ENCODE measurements around the gene HPGDS. TPM values are rescaled to one million over a fixed set of nuclear protein-coding genes. Genes with fewer than 3 reads are reported as not detected.

Gene HPGDS
- polyA plus RNA-seq, 1 of the 3 experiments (the other 2 are of a cell fraction): not detected

- Histone ChIP-seq H3K4me1 (ENCODE audit: control insufficient read depth in 1 of 2, insufficient read depth in 2 of 2, low read depth in 1 of 2, low read length in 1 of 2) (no peaks in the 10 kb centered on the region; a peak in 2 of 4 replicates), H3K27me3 (ENCODE audit: insufficient read depth) (no peaks in the 10 kb centered on the region), H3K9ac (no peak overlapping the region), H3K4me3 (ENCODE audit: low read depth in 2 of 2, low read length in 1 of 2) (no peak overlapping the region), H3F3A (replicated peaks; ENCODE audit: insufficient read depth) (no peaks in the 10 kb centered on the region), H3K79me2 (ENCODE audit: insufficient read depth) (no peaks in the 10 kb centered on the region), H3K36me3 (replicated peaks in 1 of 2; ENCODE audit: control insufficient read depth in 1 of 2, insufficient read depth in 2 of 2, low read length in 1 of 2) (no peaks in the 10 kb centered on the region), H2AFZ (ENCODE audit: low read depth) (0 out of 2 replicates have a peak overlapping the region, but pooled peaks have one; percentile 39), H3K27ac (ENCODE audit: low read depth in 2 of 2, low read length in 1 of 2) (no peak overlapping the region), H3K9me2 (no peaks in the 10 kb centered on the region), H3K4me2 (no peak overlapping the region), H4K20me1 (ENCODE audit: insufficient read depth) (no peaks in the 10 kb centered on the region), H3K9me3 (no peaks in the 10 kb centered on the region)
- CTCF ChIA-PET: interaction anchor here (1.6 kb wide), 1 partner anchor 10 kb away, joined by 3 read pairs; no protein-coding TSS in a partner anchor
- 48% methylated on average over 1 of the region's 1 CpG for WGBS (ENCODE audit: low lambda C conversion rate)
- POLR2A ChIA-PET: no interaction called here
- no peak for DNase-seq
- no peak for TF ChIP-seq FOSL2 (IDR thresholded peaks at IDR 0.05; ENCODE audit: borderline replicate concordance, low read depth)
- TF ChIP-seq SMC3 (IDR thresholded peaks at IDR 0.05; ENCODE audit: low read depth, low read length): no peak
- TF ChIP-seq FOXJ3 (CRISPR knock-in tag; IDR thresholded peaks at IDR 0.05): no peak
- TF ChIP-seq GATA2 (CRISPR knock-in tag; IDR thresholded peaks at IDR 0.05): no peak
- TF ChIP-seq MXI1 (IDR thresholded peaks at IDR 0.05; ENCODE audit: low read depth, low read length): no peak
- no peak for TF ChIP-seq USF1 (IDR thresholded peaks at IDR 0.05; ENCODE audit: borderline replicate concordance, low read depth)
- TF ChIP-seq TAF1 (IDR thresholded peaks at IDR 0.05; ENCODE audit: borderline replicate concordance, low read depth, low read length): no peak
- TF ChIP-seq CHD2 (IDR thresholded peaks at IDR 0.05; ENCODE audit: low read length, partially characterized antibody): no peak
- no peak for TF ChIP-seq NFIC (IDR thresholded peaks at IDR 0.05; ENCODE audit: borderline replicate concordance)
- TF ChIP-seq MAX (IDR thresholded peaks at IDR 0.05; ENCODE audit: low read depth): no peak
- no peak for TF ChIP-seq TCF12 (IDR thresholded peaks at IDR 0.05)
- no peak for TF ChIP-seq IRF3 (IDR thresholded peaks at IDR 0.05; ENCODE audit: low read depth, low read length)
- TF ChIP-seq FOXM1 (IDR thresholded peaks at IDR 0.05; ENCODE audit: low read depth): no peak
- no peak for TF ChIP-seq NRF1 (IDR thresholded peaks at IDR 0.05; ENCODE audit: low read depth, low read length)
- no peak for TF ChIP-seq REST (IDR thresholded peaks at IDR 0.05; ENCODE audit: low read depth, low read length)
- no peak for TF ChIP-seq RFX5 (IDR thresholded peaks at IDR 0.05; ENCODE audit: low read length)
- TF ChIP-seq RAD21 (IDR thresholded peaks at IDR 0.05; ENCODE audit: low read length): no peak
- TF ChIP-seq JUND (IDR thresholded peaks at IDR 0.05): no peak
- TF ChIP-seq YY1 (IDR thresholded peaks at IDR 0.05; ENCODE audit: low read depth): no peak
- TF ChIP-seq RCOR1 (IDR thresholded peaks at IDR 0.05; ENCODE audit: low read length): no peak
These were observed 6.6 kb upstream of the HPGDS start for GRCh38 chr4:94349193-94349592.

All from SK-N-SH (cell line).